ENCODE measurements around the gene GRAMD1B. TPM values are rescaled to one million over a fixed set of nuclear protein-coding genes. Genes with fewer than 3 reads are reported as not detected.
"Not testable (repeated sequence)": the region's sequence is repeated elsewhere in the genome, so short reads cannot be mapped to it uniquely, and the experiment has no call there.

Gene GRAMD1B
- total RNA-seq, 2 donors from 2014 or later: 2.1 to 5.7 TPM

DNA sequence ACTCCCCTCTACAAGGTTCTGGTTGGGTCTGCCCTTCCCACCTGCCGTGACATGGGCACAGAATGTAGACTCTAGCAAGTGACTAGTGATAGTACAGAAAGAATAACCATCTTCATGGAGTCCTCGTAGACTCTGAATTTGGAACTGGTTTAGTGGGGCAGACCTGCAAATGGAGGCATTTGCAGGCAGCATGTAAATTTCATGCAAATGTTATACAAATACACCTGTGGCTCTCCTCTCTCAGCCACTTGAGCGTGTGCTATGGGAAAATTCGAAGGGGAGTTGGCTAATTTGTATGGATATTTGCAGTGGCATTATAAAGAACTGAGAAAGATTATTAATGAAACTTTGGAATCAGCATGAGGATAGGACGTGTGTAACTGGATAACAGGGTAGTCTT is 139.3 kb downstream of the GRAMD1B start:
- no peak for ATAC-seq (ENCODE audit: insufficient number of reproducible peaks, low FRiP score, low read depth)
- no peaks in the 10 kb centered on the region for H3K27me3 ChIP-seq (replicated peaks; ENCODE audit: insufficient read depth)
- TF ChIP-seq, protein P1, sequence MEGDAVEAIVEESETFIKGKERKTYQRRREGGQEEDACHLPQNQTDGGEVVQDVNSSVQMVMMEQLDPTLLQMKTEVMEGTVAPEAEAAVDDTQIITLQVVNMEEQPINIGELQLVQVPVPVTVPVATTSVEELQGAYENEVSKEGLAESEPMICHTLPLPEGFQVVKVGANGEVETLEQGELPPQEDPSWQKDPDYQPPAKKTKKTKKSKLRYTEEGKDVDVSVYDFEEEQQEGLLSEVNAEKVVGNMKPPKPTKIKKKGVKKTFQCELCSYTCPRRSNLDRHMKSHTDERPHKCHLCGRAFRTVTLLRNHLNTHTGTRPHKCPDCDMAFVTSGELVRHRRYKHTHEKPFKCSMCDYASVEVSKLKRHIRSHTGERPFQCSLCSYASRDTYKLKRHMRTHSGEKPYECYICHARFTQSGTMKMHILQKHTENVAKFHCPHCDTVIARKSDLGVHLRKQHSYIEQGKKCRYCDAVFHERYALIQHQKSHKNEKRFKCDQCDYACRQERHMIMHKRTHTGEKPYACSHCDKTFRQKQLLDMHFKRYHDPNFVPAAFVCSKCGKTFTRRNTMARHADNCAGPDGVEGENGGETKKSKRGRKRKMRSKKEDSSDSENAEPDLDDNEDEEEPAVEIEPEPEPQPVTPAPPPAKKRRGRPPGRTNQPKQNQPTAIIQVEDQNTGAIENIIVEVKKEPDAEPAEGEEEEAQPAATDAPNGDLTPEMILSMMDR (IDR thresholded peaks at IDR 0.05): no peak
- no peaks in the 10 kb centered on the region for H3K9me3 ChIP-seq
- no peak for DNase-seq (ENCODE audit: low spot score)
- H3K36me3 ChIP-seq: no peaks in the 10 kb centered on the region
- H3K4me1 ChIP-seq (ENCODE audit: control insufficient read depth in 1 of 2, low read depth in 2 of 2): no peaks in the 10 kb centered on the region
- H3K27ac ChIP-seq: no peak overlapping the region
- no peak overlapping the region for H3K4me3 ChIP-seq

- H3K4me1 ChIP-seq (ENCODE audit: control insufficient read depth in 1 of 2, low read depth in 2 of 2): no peaks in the 10 kb centered on the region
- ATAC-seq (ENCODE audit: insufficient number of reproducible peaks, low FRiP score, low read depth) (no peak), DNase-seq (ENCODE audit: low spot score) (no peak)
- TF ChIP-seq, protein P1 (IDR thresholded peaks at IDR 0.05): no peak
- H3K27me3 ChIP-seq (replicated peaks; ENCODE audit: insufficient read depth): no peaks in the 10 kb centered on the region
- H3K4me3 ChIP-seq: no peak overlapping the region
- no peaks in the 10 kb centered on the region for H3K36me3 ChIP-seq
- no peaks in the 10 kb centered on the region for H3K9me3 ChIP-seq
- H3K27ac ChIP-seq: no peak overlapping the region
These were observed 141.0 kb downstream of the GRAMD1B start for GRCh38 chr11:123570939-123571580.

DNA sequence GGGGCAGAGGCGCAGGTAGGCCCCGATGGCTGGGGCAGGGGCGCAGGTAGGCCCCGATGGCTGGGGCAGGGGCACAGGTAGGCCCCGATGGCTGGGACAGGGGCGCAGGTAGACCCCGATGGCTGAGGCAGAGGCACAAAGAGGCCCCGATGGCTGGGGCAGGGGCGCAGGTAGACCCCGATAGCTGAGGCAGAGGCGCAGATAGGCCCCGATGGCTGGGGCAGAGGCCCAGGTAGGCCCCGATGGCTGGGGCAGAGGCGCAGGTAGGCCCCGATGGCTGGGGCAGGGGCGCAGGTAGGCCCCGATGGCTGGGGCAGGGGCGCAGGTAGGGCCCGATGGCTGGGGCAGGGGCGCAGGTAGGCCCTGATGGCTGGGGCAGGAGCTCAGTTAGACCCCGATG is 142.7 kb downstream of the GRAMD1B start:
- not testable (repeated sequence) for H3K27ac ChIP-seq; H3K27me3 ChIP-seq (replicated peaks; ENCODE audit: insufficient read depth); H3K4me3 ChIP-seq; H3K9me3 ChIP-seq; H3K4me1 ChIP-seq (ENCODE audit: control insufficient read depth in 1 of 2, low read depth in 2 of 2); H3K36me3 ChIP-seq; DNase-seq (ENCODE audit: low spot score); ATAC-seq (ENCODE audit: insufficient number of reproducible peaks, low FRiP score, low read depth)

- no peak for DNase-seq (ENCODE audit: low spot score)
- TF ChIP-seq, protein P1 (IDR thresholded peaks at IDR 0.05): no peak
- Histone ChIP-seq H3K4me1 (ENCODE audit: control insufficient read depth in 1 of 2, low read depth in 2 of 2) (no peaks in the 10 kb centered on the region), H3K4me3 (no peak overlapping the region), H3K36me3 (no peaks in the 10 kb centered on the region), H3K9me3 (no peaks in the 10 kb centered on the region), H3K27ac (no peak overlapping the region), H3K27me3 (replicated peaks; ENCODE audit: insufficient read depth) (no peaks in the 10 kb centered on the region)
- ATAC-seq (ENCODE audit: insufficient number of reproducible peaks, low FRiP score, low read depth): no peak
These were observed 143.2 kb downstream of the GRAMD1B start for GRCh38 chr11:123573286-123573685.

DNA sequence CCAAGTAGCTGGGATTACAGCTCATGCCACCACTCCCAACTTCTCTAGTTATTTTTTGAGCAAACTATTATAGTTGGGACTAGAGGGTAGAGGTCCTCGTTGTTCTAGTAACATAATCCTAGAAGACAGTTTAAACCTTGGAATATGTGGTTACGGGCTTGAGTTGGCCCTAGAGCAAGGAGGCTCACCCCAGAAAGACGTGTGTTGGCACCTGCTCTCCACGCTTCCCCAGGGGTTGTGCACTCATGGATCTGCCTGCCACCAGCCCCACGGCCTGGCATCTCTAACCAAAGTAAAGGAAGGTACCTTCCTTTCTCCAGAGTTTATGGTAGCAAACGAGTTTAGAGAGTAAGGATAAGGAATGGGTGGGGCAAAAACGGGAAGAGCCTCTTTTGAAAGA is 145.4 kb downstream of the GRAMD1B start:
- ATAC-seq (ENCODE audit: insufficient number of reproducible peaks, low FRiP score, low read depth) (no peak), DNase-seq (ENCODE audit: low spot score) (no peak)
- H3K9me3 ChIP-seq: no peaks in the 10 kb centered on the region
- TF ChIP-seq, protein P1 (IDR thresholded peaks at IDR 0.05): no peak
- no peak overlapping the region for H3K4me3 ChIP-seq
- no peak overlapping the region for H3K27ac ChIP-seq
- no peaks in the 10 kb centered on the region for H3K27me3 ChIP-seq (replicated peaks; ENCODE audit: insufficient read depth)
- H3K36me3 ChIP-seq: no peaks in the 10 kb centered on the region
- H3K4me1 ChIP-seq (ENCODE audit: control insufficient read depth in 1 of 2, low read depth in 2 of 2): no peaks in the 10 kb centered on the region

DNA sequence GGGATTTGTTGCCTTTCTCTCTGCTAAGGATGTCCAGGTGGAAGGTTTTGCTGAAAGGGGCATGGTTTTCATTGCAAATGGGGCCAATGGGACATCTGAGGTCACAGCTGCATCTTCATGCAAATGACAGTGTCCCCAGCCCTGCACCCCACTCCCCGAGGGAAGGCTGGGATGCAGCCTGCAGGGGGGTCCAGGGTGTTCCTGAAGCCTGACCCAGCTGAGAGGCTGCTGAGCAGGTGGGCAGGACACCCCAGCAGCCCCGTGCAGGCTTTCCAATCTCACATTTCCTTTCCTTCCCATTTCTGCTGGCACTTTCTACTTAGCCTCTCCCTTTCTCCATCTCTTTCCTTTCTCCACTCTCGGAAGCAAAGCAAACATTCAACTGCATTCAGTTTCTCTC is 146.0 kb downstream of the GRAMD1B start:
- no peak overlapping the region for H3K27ac ChIP-seq
- no peaks in the 10 kb centered on the region for H3K9me3 ChIP-seq
- H3K4me1 ChIP-seq (ENCODE audit: control insufficient read depth in 1 of 2, low read depth in 2 of 2): no peaks in the 10 kb centered on the region
- H3K4me3 ChIP-seq: no peak overlapping the region
- TF ChIP-seq, protein P1 (IDR thresholded peaks at IDR 0.05): no peak
- H3K36me3 ChIP-seq: no peaks in the 10 kb centered on the region
- ATAC-seq (ENCODE audit: insufficient number of reproducible peaks, low FRiP score, low read depth) (no peak), DNase-seq (ENCODE audit: low spot score) (no peak)
- H3K27me3 ChIP-seq (replicated peaks; ENCODE audit: insufficient read depth): no peaks in the 10 kb centered on the region
